DMS114 treated with DMSO at 0.1 percent for 48 hours (cell line): ENCODE results near the gene EDC4.
"Not testable (repeated sequence)": the region's sequence is repeated elsewhere in the genome, so short reads cannot be mapped to it uniquely, and the experiment has no call there.

Experiments
- DNase-seq: peaks from one replicate; lab custom pipeline; 2025; ENCODE audit not compliant: unreplicated experiment; lab: John Stamatoyannopoulos, UW

Gene EDC4

DNA sequence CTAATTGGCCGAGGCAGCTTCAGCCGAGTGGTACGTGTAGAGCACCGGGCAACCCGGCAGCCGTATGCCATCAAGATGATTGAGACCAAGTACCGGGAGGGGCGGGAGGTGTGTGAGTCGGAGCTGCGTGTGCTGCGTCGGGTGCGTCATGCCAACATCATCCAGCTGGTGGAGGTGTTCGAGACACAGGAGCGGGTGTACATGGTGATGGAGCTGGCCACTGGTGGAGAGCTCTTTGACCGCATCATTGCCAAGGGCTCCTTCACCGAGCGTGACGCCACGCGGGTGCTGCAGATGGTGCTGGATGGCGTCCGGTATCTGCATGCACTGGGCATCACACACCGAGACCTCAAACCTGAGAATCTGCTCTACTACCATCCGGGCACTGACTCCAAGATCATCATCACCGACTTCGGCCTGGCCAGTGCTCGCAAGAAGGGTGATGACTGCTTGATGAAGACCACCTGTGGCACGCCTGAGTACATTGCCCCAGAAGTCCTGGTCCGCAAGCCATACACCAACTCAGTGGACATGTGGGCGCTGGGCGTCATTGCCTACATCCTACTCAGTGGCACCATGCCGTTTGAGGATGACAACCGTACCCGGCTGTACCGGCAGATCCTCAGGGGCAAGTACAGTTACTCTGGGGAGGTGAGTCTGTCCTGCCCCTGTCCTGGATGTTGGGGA lies 36.3 kb downstream of the EDC4 start:
- no peak for DNase-seq

DNA sequence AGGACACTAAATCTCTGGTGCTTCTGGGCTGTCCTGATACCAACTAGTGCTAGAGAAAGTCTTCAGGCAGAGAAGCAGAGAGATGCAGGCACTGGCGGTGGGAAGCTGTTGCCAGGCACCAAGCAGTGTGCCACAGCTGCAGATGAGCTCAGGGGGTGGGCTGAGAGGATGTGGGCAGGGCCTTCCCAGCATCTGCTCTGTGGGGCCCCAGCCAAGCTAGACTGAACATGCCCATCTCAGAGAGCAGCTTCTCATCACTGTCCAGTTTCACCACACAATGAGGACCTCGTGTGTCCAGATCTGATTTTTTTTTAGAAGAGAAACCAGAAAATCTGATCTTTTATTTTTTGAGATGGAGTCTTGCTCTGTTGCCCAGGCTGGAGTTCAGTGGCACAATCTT lies 37.3 kb downstream of the EDC4 start:
- DNase-seq, result no peak

DNA sequence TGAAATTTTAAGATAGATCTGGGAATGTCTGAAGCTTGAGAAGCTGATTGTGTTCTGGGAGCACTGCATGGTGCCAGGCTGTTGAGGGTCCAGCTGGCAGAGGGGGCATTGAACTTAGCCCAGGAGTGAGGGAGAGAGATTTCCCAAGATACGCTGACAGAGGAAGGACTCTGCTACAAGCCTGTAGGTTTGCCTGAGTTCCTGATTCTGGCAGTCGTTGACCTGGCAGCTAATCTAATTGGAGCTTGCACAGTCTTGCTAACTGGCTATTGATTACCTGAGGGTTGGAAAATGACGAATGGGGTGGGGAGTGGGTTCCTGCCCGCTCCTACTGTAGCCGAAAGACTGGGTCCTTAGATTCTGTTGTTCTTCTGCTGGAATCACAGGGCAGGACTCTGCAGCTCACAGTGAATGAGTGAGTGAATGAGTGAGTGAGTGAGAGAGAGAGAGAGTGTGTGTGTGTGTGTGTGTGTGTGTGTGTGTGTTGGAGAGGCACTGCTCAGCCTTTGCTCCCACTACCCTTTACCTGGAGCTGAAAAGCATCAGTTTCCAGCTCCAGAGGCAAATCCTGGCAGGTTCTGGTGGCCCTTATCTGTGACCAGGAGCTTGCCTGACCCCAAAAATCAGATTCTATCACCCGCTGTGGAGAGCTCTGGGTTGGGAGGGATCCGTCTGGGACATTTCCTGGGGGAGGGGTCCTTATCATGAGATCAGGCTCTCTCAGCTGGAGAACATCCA lies 42.1 kb downstream of the EDC4 start:
- no peak for DNase-seq

DNA sequence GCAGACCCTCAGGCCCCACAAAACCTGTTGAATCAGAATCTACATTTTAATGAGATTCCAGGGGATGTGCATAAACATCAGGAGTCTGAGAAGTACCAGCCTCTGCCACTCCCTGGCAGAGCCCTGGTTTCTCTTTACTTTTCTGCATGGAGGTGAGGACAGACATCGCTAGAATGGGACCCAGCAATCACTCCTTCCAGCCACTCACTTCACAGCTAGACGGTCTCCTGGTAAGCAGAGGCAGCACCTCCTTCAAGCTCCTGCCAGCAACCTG lies 42.6 kb downstream of the EDC4 start:
- DNase-seq, result not testable (repeated sequence)

DNA sequence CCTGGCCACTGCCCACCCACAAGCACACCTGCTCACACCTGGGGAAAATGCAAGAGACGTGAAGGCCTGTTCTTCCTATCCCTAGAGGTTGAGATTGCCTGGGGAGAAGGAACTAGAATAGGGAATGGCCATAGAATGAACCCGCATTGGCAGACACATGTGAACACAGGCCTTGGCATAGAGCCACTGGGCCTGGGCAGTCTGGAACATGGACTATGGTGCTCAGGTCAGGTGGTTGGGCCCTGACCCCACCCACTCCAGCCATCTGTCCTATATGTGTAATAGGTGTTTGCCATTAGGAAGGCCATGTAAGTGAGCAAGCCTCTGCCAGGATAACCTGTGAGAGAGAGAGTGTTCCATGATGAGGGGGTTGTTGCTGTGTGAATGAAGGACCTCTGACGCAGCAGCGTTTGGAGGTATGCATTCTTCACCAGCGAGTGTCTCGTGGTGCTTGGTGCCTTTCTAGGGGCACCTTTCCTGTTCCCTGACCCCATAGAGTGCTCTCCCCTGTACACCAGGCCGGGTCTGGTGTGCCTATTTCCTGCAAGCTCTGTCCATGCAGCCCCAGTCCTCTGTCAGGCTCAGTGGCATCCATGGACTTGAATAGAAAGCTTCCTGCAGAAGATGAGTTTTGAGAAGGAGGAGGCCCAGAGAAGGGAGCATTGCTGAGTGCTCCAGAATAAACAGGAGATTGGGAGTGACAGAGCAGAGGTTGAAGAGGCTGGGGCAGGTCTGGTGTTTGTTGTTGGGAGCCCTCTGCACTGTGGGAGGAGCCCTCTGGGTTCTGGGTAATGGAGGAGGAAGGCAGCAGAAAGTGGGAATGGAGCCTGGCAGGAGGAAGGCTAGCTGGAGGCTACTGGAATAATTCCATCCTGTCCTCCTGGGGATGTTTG lies 43.2 kb downstream of the EDC4 start:
- DNase-seq, result no peak

DNA sequence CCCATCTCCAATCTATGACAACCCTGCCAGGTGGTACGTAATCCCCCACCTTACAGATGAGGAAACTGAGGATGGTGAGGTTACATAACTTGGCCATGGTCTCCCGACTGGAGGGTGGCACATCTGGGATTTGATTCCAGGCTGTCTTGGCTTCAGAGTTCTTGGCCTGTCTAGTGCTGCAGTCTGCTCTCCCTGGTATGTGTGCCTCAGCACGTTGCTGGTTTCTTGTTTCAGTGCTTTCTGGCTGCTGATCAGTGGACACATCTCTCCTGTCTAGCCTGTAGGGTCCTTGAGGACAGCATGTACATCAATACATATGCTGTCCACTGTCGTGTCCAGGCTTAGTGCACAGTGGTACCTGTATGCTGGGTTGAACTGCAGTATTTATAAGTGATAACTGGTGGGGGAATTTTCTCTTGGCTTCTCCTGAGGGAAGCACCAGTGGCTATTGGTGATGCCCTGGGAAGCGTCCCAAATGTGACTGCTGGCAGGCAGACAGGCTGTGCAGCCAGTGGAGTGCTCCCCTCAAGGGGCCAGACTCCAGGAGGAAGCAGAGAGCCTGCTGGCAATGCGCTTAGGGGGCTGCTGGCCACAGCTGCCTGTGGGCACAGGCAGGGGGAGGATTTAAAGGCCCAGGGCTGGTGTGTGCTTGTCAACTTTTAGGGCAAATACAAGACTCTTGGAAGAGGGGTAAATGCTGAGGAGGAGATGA lies 44.4 kb downstream of the EDC4 start:
- no peak for DNase-seq

DNA sequence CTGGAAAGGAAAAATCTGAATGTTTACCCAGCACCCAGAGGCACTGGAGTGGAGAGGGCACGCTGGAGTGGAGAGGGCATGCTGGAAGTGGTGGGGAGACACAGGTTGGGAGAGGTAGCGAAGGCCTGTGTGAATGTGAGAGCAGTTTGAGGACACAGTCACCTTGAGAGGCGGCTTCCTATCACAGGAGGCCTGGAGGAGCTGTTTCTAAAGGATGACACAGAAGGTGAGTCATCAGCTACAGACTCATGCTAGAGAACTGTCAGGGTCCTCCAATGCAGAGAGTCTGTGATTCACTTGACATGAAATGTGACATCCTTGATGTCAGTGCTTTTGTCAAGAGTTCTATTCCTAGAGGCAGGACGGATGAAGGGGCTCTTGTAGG lies 45.0 kb downstream of the EDC4 start:
- no peak for DNase-seq

DNA sequence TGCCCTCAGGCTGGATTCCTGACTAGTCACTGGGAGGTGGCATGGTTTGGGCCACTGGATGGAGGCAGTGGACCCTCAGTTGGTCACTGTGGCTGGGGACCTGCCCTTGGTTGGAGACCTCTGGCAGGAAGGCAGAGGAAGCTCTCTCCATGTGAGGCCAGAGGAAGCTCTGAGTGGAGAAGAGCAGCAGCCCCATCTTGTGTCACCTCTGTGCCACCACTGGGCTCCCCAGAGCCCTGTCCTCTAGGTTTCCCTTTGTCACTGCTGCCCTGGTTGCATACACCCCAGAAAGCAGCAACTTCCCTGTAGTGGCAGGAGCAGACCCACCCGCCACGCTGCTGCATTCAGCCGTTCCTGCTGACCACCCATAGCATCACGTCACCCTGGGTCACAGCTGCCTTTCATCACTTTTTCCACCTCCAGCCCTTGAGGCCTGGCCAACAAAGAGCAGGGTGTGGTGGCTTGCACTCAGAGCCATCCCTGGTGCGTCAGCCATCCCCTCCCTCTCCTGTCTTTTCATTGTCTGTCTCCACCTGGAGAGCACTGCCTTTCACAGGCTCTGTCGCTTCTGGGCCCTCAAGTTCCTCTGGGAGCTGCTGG lies 46.9 kb downstream of the EDC4 start:
- DNase-seq, result no peak

DNA sequence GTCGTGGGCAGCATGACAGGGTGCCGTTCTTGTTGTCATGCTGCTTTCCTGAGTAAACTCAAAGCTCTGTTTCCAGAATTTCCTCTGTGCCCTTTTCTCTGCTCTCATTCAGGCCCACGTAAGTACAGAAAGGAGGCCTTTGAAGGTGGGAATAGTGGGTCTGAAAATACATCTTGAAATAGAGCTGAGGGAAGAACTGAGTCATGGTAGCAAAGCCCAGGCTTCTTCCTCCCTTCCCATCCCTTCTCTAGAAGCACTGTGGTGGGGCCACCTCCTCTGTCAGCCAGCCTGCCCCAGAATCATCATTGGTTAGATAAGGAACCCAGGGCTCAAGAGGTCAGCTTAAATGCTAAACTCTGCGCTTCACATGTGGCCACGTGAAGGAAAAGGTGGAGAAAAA lies 49.4 kb downstream of the EDC4 start:
- DNase-seq, result no peak

DNA sequence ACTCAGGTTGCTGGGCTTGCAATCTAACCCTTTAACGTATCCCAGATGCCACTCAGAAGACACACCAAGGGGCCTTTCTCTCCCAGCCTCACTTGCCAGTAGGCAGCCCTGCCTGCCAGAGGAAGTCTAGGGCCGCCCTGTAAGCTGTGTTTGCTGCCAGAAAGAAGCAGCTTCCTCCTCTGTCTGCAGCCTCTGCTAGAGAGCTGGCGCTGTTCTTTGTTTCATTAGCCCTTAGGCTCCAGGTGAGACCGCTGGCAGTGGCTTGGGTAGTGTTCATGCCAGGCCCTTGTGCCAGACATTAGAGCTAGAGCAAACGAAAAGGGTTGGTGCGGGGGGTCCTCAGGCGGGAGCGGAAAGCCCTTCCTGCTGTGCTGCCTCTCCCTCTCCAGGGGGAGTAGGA lies 49.9 kb downstream of the EDC4 start:
- no peak for DNase-seq

DNA sequence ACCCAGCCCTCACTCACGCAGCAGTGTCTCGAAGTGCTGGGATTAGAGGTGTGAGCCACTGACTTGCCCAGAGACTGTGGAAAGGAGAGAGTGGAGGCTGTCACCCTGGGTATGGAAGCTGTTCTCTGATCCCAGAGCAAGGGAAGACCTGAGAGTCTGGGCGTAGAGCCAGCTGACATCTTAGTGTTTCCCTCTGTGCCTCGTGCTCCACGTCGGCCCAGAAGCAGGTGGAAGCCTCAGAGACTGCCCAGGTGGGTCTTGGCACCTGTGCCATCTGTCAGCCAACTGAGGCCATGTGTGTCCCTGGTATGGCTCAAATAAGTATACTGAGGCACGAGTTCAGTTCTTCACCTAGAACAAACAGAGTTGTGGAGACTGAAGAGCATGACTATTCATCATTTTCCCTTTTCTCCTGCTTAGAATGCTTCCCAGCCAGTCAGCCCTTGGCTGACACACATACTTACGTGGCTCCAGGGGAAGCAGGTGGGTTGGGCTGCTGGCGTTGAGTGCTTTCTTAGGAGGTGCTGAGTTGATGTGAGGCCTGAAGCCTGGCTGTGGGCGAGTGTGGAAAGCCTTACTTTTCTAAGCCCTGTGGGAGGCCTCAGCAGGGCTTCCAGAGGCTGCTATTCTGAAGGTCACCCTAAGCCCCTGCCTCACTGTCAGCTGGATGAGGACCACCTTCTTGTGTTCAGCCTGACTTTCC lies 50.7 kb downstream of the EDC4 start:
- DNase-seq, result no peak

DNA sequence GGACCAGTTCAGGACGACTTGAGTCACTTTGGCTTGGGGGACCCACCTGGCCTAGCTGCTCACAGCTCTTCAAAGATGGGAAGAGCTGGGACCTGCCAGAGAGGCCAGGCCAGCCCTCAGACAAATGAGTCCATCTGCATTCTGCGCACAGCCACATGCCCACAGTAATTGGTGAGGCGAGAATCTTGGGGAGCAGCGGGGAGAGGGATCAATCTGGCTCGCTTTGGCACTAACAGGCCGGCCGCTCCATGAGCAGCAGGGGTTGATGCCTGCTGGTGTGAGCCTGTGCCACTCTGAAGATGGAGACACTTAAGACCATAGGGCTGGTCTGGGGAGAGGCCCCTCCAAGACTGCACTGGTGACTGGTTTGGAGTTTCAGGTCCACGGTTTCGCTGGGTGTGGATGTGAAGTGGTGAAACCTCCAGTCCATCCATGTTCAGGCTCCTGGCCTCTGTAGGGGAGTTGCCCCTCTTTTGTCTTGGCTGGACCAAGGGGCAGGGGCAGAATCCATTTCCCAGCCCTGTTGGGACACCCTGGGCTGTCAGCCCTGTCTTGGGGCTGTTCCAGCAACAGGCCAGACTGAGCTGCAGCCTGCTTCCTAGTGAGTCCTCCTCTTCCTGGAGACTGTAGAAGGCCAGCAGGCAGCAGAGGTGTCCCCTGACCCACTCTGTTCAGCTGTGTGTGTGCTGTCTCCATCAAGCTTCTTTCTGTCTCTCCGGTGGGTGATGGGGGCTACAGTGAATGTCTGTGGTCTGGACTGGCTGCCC lies 51.5 kb downstream of the EDC4 start:
- no peak for DNase-seq

DNA sequence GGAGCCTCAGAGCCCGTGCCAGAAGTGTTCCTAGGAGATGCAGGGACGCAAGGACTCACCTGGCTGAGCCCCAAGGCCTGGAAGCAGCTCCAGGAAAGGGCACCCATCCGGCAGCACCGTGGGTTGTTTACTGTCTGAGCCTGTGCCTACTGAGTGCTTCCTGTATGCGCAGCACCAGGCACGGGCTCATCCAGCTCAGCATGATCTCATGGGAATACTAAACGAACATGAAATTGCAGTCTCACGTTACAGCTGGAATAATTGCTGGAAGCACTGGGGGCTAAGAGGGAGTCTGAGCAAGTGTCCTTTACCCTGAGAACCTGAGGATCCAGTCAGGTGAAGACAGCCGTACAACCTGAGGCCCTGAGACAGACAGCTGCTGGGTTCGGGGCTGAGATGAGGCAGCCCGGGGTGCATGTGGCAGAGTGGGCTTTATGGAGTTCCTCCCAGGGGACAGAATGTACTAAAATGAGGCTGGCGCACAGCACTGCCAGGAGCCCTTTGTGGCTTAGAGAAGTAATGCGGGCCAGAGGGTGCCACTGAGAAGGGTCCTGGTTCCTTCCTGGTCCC lies 53.4 kb downstream of the EDC4 start:
- no peak for DNase-seq

DNA sequence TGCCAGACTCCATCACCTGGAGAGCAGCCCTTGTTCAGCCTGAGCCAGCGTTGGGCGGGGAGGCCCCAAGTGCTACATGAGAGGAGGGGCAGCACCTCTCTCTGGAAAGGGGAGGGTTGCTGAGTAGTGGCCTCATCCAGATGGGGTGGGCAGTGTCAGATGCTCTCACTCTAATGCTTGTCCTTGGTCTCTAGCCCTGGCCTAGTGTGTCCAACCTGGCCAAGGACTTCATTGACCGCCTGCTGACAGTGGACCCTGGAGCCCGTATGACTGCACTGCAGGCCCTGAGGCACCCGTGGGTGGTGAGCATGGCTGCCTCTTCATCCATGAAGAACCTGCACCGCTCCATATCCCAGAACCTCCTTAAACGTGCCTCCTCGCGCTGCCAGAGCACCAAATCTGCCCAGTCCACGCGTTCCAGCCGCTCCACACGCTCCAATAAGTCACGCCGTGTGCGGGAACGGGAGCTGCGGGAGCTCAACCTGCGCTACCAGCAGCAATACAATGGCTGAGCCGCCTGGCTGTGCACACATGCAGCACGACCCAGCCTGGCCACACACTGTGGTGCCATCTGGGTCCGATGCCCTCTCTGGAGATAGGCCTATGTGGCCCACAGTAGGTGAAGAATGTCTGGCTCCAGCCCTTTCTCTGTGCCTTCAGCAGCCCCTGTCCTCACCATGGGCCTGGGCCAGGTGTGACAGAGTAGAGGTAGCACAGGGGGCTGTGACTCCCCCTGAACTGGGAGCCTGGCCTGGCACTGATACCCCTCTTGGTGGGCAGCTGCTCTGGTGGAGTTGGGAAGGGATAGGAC lies 54.5 kb downstream of the EDC4 start:
- DNase-seq, result no peak

DNA sequence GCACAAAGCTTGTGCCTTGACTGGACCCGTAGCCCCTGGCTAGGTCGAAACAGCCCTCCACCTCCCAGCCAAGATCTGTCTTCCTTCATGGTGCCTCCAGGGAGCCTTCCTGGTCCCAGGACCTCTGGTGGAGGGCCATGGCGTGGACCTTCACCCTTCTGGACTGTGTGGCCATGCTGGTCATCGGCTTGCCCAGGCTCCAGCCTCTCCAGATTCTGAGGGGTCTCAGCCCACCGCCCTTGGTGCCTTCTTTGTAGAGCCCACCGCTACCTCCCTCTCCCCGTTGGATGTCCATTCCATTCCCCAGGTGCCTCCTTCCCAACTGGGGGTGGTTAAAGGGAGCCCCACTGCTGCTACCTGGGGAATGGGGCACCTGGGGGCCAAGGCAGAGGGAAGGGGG lies 55.3 kb downstream of the EDC4 start:
- DNase-seq, result no peak

DNA sequence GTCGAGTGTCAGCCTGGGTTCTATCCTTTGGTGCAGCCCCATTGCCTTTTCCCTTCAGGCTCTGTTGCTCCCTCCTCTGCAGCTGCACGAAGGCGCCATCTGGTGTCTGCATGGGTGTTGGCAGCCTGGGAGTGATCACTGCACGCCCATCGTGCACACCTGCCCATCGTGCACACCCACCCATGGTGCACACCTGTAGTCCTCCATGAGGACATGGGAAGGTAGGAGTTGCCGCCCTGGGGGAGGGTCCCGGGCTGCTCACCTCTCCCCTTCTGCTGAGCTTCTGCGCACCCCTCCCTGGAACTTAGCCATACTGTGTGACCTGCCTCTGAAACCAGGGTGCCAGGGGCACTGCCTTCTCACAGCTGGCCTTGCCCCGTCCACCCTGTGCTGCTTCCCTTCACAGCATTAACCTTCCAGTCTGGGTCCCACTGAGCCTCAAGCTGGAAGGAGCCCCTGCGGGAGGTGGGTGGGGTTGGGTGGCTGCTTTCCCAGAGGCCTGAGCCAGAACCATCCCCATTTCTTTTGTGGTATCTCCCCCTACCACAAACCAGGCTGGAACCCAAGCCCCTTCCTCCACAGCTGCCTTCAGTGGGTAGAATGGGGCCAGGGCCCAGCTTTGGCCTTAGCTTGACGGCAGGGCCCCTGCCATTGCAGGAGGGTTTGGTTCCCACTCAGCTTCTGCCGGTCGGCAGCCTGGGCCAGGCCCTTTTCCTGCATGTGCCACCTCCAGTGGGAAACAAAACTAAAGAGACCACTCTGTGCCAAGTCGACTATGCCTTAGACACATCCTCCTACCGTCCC lies 55.9 kb downstream of the EDC4 start:
- peak; percentile 23 for DNase-seq

DNA sequence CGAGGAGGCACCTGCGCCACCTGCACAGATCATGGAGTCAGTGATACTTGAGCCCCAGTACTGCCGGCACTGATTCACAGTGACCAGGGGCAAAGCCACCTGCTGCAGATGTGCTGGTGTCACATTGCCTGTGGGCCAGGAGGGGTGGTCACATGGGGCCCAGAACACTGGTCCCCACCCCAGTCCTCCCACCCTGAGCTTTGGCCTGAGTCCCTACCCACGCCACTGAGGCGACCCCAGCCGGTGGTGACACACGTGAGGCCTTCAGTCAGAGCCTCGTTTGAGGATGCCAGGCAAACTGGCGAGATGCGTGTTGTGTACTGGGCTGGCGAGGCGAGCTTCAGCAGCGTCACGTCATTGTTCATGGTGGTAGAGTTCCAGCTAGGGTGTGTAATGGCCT lies 57.3 kb downstream of the EDC4 start:
- no peak for DNase-seq
